ENCODE results near the gene SFN. TPM values are rescaled to one million over a fixed set of nuclear protein-coding genes. Genes with fewer than 3 reads are reported as not detected.

SFN gene
- total and polyA plus RNA-seq, 2 of the 13 experiments (the other 11 are each of a cell fraction or from before 2014, with no cell fraction given) = 4.3 to 5.6 TPM

- TF ChIP-seq NCOA5 (CRISPR knock-in tag; IDR thresholded peaks at IDR 0.05) (no peak), RBAK (CRISPR knock-in tag; IDR thresholded peaks at IDR 0.05) (peak; percentile 56; the same call in 1 of the 2 replicates), ZBTB20 (CRISPR knock-in tag; IDR thresholded peaks at IDR 0.05; ENCODE audit: borderline replicate concordance, low read depth) (no peak), ZNF451 (CRISPR knock-in tag; IDR thresholded peaks at IDR 0.05) (no peak), RXRB (CRISPR knock-in tag; IDR thresholded peaks at IDR 0.05; ENCODE audit: borderline replicate concordance) (no peak), SCMH1 (CRISPR knock-in tag; IDR thresholded peaks at IDR 0.05; ENCODE audit: borderline replicate concordance) (no peak), LBX2 (CRISPR knock-in tag; IDR thresholded peaks at IDR 0.05; ENCODE audit: borderline replicate concordance) (no peak), DR1 (CRISPR knock-in tag; IDR thresholded peaks at IDR 0.05) (peak; percentile 93), ZNF335 (CRISPR knock-in tag; IDR thresholded peaks at IDR 0.05) (0 out of 2 replicates have a peak, but pooled peaks have one; percentile 8), ATAD3A (CRISPR knock-in tag; IDR thresholded peaks at IDR 0.05) (no peak), ZNF468 (CRISPR knock-in tag; IDR thresholded peaks at IDR 0.05) (no peak), ZNF138 (CRISPR knock-in tag; IDR thresholded peaks at IDR 0.05; ENCODE audit: low read depth) (no peak), SMAD3 (CRISPR knock-in tag; IDR thresholded peaks at IDR 0.05) (peak; percentile 25; the same call in 1 of the 2 replicates), ZKSCAN1 (IDR thresholded peaks at IDR 0.05; ENCODE audit: low read length) (no peak), MTA1 (CRISPR knock-in tag; IDR thresholded peaks at IDR 0.05; ENCODE audit: borderline replicate concordance) (no peak)
- TF ChIP-seq, protein P1, sequence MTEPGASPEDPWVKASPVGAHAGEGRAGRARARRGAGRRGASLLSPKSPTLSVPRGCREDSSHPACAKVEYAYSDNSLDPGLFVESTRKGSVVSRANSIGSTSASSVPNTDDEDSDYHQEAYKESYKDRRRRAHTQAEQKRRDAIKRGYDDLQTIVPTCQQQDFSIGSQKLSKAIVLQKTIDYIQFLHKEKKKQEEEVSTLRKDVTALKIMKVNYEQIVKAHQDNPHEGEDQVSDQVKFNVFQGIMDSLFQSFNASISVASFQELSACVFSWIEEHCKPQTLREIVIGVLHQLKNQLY (CRISPR knock-in tag; IDR thresholded peaks at IDR 0.05) = no peak
- TF ChIP-seq, protein P2, sequence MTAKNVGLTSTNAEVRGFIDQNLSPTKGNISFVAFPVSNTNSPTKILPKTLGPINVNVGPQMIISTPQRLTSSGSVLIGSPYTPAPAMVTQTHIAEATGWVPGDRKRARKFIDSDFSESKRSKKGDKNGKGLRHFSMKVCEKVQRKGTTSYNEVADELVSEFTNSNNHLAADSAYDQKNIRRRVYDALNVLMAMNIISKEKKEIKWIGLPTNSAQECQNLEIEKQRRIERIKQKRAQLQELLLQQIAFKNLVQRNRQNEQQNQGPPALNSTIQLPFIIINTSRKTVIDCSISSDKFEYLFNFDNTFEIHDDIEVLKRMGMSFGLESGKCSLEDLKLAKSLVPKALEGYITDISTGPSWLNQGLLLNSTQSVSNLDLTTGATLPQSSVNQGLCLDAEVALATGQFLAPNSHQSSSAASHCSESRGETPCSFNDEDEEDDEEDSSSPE (CRISPR knock-in tag; IDR thresholded peaks at IDR 0.05) = peak; percentile 98
- TF ChIP-seq, protein P3, sequence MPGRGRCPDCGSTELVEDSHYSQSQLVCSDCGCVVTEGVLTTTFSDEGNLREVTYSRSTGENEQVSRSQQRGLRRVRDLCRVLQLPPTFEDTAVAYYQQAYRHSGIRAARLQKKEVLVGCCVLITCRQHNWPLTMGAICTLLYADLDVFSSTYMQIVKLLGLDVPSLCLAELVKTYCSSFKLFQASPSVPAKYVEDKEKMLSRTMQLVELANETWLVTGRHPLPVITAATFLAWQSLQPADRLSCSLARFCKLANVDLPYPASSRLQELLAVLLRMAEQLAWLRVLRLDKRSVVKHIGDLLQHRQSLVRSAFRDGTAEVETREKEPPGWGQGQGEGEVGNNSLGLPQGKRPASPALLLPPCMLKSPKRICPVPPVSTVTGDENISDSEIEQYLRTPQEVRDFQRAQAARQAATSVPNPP (CRISPR knock-in tag; IDR thresholded peaks at IDR 0.05) = no peak; the same call in 1 of the 2 replicates
- TF ChIP-seq, protein P4, sequence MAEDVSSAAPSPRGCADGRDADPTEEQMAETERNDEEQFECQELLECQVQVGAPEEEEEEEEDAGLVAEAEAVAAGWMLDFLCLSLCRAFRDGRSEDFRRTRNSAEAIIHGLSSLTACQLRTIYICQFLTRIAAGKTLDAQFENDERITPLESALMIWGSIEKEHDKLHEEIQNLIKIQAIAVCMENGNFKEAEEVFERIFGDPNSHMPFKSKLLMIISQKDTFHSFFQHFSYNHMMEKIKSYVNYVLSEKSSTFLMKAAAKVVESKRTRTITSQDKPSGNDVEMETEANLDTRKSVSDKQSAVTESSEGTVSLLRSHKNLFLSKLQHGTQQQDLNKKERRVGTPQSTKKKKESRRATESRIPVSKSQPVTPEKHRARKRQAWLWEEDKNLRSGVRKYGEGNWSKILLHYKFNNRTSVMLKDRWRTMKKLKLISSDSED (CRISPR knock-in tag; IDR thresholded peaks at IDR 0.05) = no peak
- TF ChIP-seq, protein P5, sequence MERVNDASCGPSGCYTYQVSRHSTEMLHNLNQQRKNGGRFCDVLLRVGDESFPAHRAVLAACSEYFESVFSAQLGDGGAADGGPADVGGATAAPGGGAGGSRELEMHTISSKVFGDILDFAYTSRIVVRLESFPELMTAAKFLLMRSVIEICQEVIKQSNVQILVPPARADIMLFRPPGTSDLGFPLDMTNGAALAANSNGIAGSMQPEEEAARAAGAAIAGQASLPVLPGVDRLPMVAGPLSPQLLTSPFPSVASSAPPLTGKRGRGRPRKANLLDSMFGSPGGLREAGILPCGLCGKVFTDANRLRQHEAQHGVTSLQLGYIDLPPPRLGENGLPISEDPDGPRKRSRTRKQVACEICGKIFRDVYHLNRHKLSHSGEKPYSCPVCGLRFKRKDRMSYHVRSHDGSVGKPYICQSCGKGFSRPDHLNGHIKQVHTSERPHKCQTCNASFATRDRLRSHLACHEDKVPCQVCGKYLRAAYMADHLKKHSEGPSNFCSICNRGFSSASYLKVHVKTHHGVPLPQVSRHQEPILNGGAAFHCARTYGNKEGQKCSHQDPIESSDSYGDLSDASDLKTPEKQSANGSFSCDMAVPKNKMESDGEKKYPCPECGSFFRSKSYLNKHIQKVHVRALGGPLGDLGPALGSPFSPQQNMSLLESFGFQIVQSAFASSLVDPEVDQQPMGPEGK (CRISPR knock-in tag; IDR thresholded peaks at IDR 0.05) = peak; percentile 74
Observed at GRCh38 chr1:26864610-26865480, 1.9 kb downstream of the SFN start (continued).

All from HepG2 (cell line).